Neuron (in vitro differentiated cells): ENCODE data around the gene CD300LG.

Experiments used
- H2AFZ ChIP-seq: one replicate; pipeline ENCODE4 v1.6.1; 2013; ENCODE audit warnings: low read depth, mild to moderate bottlenecking, inconsistent platforms, low read length, moderate library complexity
- H3K27me3 ChIP-seq: one replicate; pipeline ENCODE4 v1.6.1; 2013; ENCODE audit warnings: low read length; ENCODE audit not compliant: insufficient read depth
- H3K36me3 ChIP-seq: one replicate; pipeline ENCODE4 v1.6.1; 2013; ENCODE audit warnings: low read length; ENCODE audit not compliant: insufficient read depth
- H3K4me1 ChIP-seq: one replicate; pipeline ENCODE4 v1.6.1; 2013; ENCODE audit warnings: low read length; ENCODE audit not compliant: insufficient read depth
- H3K4me3 ChIP-seq: 2 replicates; pipeline ENCODE4 v1.5.1; 2013; ENCODE audit warnings: mild to moderate bottlenecking, low read length, moderate library complexity
- H3K9me3 ChIP-seq: one replicate; pipeline ENCODE4 v1.6.1; 2013; ENCODE audit warnings: low read length

The CD300LG gene

GRCh38 chr17:43912635-43913304 is 65.8 kb downstream of the CD300LG start:
- no peak overlapping the region for H2AFZ ChIP-seq
- H3K4me3 ChIP-seq: no peak overlapping the region
- H3K9me3 ChIP-seq: no peaks in the 10 kb centered on the region
- H3K4me1 ChIP-seq: peaks cover 10% of the 10 kb centered on the region
- no peaks in the 10 kb centered on the region for H3K36me3 ChIP-seq
- peaks cover 39% of the 10 kb centered on the region for H3K27me3 ChIP-seq
